Loucy (cell line): ENCODE results near the gene UCK2.

Experiments used
- H2AFZ ChIP-seq: fragments of 200-600 bp; sonication (generic); 2 replicates; pipeline ENCODE4 v1.6.0; 2016; ENCODE audit warnings: antibody characterized with exemption, mild to moderate bottlenecking, low read length, moderate library complexity
- H3F3A ChIP-seq: fragments of 200-600 bp; 2 replicates; pipeline ENCODE4 v1.6.0; 2016; ENCODE audit warnings: antibody characterized with exemption, low read depth, mild to moderate bottlenecking
- H3K27me3 ChIP-seq: fragments of 200-600 bp; sonication (generic); 2 replicates; pipeline ENCODE4 v1.6.1; 2014; ENCODE audit warnings: low read length, mild to moderate bottlenecking; ENCODE audit not compliant: insufficient read depth, poor library complexity, severe bottlenecking
- H3K36me3 ChIP-seq: fragments of 200-600 bp; sonication (generic); 2 replicates; pipeline ENCODE4 v1.6.1; 2016; ENCODE audit warnings: low read length; ENCODE audit not compliant: insufficient read depth
- H3K4me1 ChIP-seq: fragments of 200-600 bp; sonication (generic); 2 replicates; pipeline ENCODE4 v1.5.1; 2014; ENCODE audit warnings: low read length, mild to moderate bottlenecking; ENCODE audit not compliant: insufficient read depth, poor library complexity, severe bottlenecking
- H3K4me2 ChIP-seq: fragments of 200-600 bp; sonication (generic); 2 replicates; pipeline ENCODE4 v1.6.0; 2014; ENCODE audit warnings: antibody characterized with exemption, low read length, low read depth, mild to moderate bottlenecking; ENCODE audit not compliant: poor library complexity, severe bottlenecking
- H3K4me3 ChIP-seq: fragments of 200-600 bp; sonication (generic); 2 replicates; pipeline ENCODE4 v1.5.1; 2014; ENCODE audit warnings: low read length, mild to moderate bottlenecking, mixed read lengths; ENCODE audit not compliant: poor library complexity, severe bottlenecking
- H3K79me2 ChIP-seq: fragments of 200-600 bp; sonication (generic); 2 replicates; pipeline ENCODE4 v1.6.1; 2014; ENCODE audit warnings: low read length; ENCODE audit not compliant: insufficient read depth
- H3K9ac ChIP-seq: fragments of 200-600 bp; sonication (generic); 2 replicates; pipeline ENCODE4 v1.6.0; 2014; ENCODE audit warnings: mild to moderate bottlenecking, low read depth, low read length, moderate library complexity; ENCODE audit not compliant: poor library complexity, severe bottlenecking
- H3K9me2 ChIP-seq: fragments of 200-600 bp; sonication (generic); replicated peaks from 2 replicates; pipeline ENCODE4 v1.6.1; 2016; ENCODE audit warnings: low read depth, low read length, mixed read lengths
- H3K9me3 ChIP-seq: fragments of 200-600 bp; sonication (generic); 2 replicates; pipeline ENCODE4 v1.6.1; 2014; ENCODE audit warnings: mild to moderate bottlenecking, antibody characterized with exemption, low read length, low read depth; ENCODE audit not compliant: insufficient read depth
- H4K20me1 ChIP-seq: fragments of 200-600 bp; sonication (generic); 2 replicates; pipeline ENCODE4 v1.6.0; 2014; ENCODE audit warnings: antibody characterized with exemption, low read length, mild to moderate bottlenecking; ENCODE audit not compliant: insufficient read depth, poor library complexity, severe bottlenecking
- CTCF ChIP-seq: fragments of 200-600 bp; sonication (generic); conservative IDR thresholded peaks from 2 replicates; pipeline ENCODE4 v1.5.1; 2014; ENCODE audit warnings: mild to moderate bottlenecking, antibody characterized with exemption, low read length
- EZH2phosphoT487 ChIP-seq: fragments of 200-600 bp; IDR thresholded peaks from 2 replicates; pipeline ENCODE4 v1.6.1; 2018; ENCODE audit warnings: antibody characterized with exemption, mild to moderate bottlenecking, moderate library complexity, borderline replicate concordance

Gene UCK2

DNA sequence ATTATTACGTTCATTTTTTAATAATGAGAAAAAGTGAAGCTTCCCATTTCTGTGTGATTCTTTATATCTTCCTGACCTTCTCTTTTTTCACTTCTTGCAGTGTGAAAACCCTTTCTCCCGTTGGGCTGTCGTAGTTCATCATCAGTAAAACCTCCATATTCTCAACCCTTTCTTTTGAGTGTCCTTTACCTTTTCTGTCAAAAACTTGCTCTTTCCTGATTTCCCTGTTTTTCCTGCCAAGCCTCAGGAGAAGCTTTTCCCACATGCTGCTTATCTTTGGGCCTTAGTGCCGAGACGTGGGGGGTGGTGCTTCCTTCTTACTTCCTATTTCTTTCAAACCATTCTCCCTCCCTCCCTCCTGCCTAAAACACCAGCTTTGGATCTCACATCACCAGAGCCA lies 46.1 kb downstream of the UCK2 start:
- H3K4me1 ChIP-seq = peaks cover 80% of the 10 kb centered on the region
- peaks cover 95% of the 10 kb centered on the region for H3K79me2 ChIP-seq
- H3K4me2 ChIP-seq = peak overlapping the region; percentile 73
- H3F3A ChIP-seq = peaks cover 3% of the 10 kb centered on the region; the same call in 1 of the 2 replicates
- 0 out of 2 replicates have a peak, but pooled peaks cover 6% of the 10 kb centered on the region for H3K9me3 ChIP-seq
- H2AFZ ChIP-seq = no peak overlapping the region
- H3K4me3 ChIP-seq = no peak overlapping the region
- no peaks in the 10 kb centered on the region for H3K27me3 ChIP-seq
- no peaks in the 10 kb centered on the region for H3K9me2 ChIP-seq
- H3K36me3 ChIP-seq = peaks cover 9% of the 10 kb centered on the region; the same call in 1 of the 2 replicates
- TF ChIP-seq EZH2phosphoT487 = no peak
- no peak for TF ChIP-seq CTCF
- no peak overlapping the region for H3K9ac ChIP-seq
- H4K20me1 ChIP-seq = peaks cover 72% of the 10 kb centered on the region

- peaks cover 74% of the 10 kb centered on the region for H4K20me1 ChIP-seq
- H3K4me1 ChIP-seq = peaks cover 72% of the 10 kb centered on the region
- peak overlapping the region; percentile 80 for H3K4me2 ChIP-seq
- no peak overlapping the region for H3K9ac ChIP-seq
- H3K9me3 ChIP-seq = 0 out of 2 replicates have a peak, but pooled peaks cover 9% of the 10 kb centered on the region
- H3K27me3 ChIP-seq = no peaks in the 10 kb centered on the region
- peaks cover 16% of the 10 kb centered on the region; the same call in 1 of the 2 replicates for H3K36me3 ChIP-seq
- peaks cover 3% of the 10 kb centered on the region; the same call in 1 of the 2 replicates for H3F3A ChIP-seq
- H3K4me3 ChIP-seq = peak overlapping the region; percentile 53
- peaks cover 95% of the 10 kb centered on the region for H3K79me2 ChIP-seq
- no peak overlapping the region for H2AFZ ChIP-seq
- no peaks in the 10 kb centered on the region for H3K9me2 ChIP-seq
- TF ChIP-seq CTCF (peak; percentile 26; the same call in 1 of the 2 replicates), EZH2phosphoT487 (no peak)
Observed at GRCh38 chr1:165874643-165875042, 47.2 kb downstream of the UCK2 start.

GRCh38 chr1:165875171-165875570 lies 47.8 kb downstream of the UCK2 start:
- Histone ChIP-seq H3K9ac (peak overlapping the region; percentile 43), H3K4me2 (peak overlapping the region; percentile 80), H3K9me2 (no peaks in the 10 kb centered on the region), H3K36me3 (peaks cover 16% of the 10 kb centered on the region; the same call in 1 of the 2 replicates), H3K4me3 (peak overlapping the region; percentile 53), H4K20me1 (peaks cover 80% of the 10 kb centered on the region), H3K9me3 (0 out of 2 replicates have a peak, but pooled peaks cover 9% of the 10 kb centered on the region), H3F3A (peaks cover 3% of the 10 kb centered on the region; the same call in 1 of the 2 replicates), H3K79me2 (peaks cover 95% of the 10 kb centered on the region), H3K27me3 (no peaks in the 10 kb centered on the region), H3K4me1 (peaks cover 72% of the 10 kb centered on the region), H2AFZ (no peak overlapping the region)
- no peak for TF ChIP-seq CTCF
- TF ChIP-seq EZH2phosphoT487 = no peak
